Astrocyte of the spinal cord (primary cell): ENCODE measurements around the gene LEMD2.

Experiments used
- DNase-seq: peaks from one replicate; pipeline ENCODE4 v3.0.0; 2011; ENCODE audit warnings: low read depth, low spot score
- H3K4me3 ChIP-seq: 2 replicates; pipeline ENCODE4 v1.5.1; 2011; ENCODE audit warnings: low read depth, mild to moderate bottlenecking, low read length, moderate library complexity
- CTCF ChIP-seq: IDR thresholded peaks from 2 replicates; pipeline ENCODE4 v1.5.1; 2012; ENCODE audit warnings: low read depth, mild to moderate bottlenecking, low read length, inconsistent platforms
- in situ Hi-C: cut with HindIII; loops from 2 replicates; pipeline ENCODE4 v1.10.0; 2017; ENCODE audit warnings: low sequenced_read_pairs

Gene LEMD2

GRCh38 chr6:33751771-33752645, 36.9 kb downstream of the LEMD2 start:
- no peak overlapping the region for H3K4me3 ChIP-seq
- in situ Hi-C loops: no loop called here
- no peak for DNase-seq
- TF ChIP-seq CTCF: no peak

DNA sequence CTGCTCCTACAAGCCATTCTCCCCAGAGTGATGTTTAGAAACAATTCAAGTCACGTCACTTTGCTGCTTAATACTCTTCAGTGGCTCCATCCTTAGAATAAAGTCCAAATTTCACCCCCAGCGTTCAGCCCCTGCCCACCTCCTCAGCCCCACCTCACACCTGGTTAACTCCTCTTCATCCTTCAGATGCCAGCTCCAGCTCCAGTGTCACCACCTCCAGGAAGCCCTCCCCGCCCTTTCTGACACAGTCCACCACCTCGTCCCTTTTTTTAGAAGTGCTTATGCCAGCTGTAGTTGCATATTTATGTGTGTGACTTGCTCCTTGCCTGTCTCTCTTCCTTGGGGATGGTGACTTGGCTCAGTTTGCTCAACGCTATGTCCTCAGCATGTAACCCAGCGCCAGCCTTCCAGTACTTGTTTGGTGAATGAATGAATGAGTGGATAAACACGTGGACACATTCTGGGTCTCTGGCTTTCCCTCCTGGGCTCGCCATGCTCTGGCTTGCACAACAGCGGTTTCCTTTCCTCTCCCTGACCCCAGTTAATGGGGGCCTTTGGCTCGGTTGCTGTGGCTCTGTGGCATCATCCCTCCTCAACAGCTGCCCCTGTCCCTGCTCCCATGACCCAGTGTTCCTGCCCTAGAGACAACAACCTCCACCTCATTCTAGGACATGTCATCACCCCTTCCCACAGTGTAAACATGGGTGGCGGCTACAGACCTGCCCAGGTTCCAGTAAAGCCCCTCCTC, 38.5 kb downstream of the LEMD2 start:
- no peak for DNase-seq
- in situ Hi-C loops: no loop called here
- no peak for TF ChIP-seq CTCF
- no peak overlapping the region for H3K4me3 ChIP-seq

DNA sequence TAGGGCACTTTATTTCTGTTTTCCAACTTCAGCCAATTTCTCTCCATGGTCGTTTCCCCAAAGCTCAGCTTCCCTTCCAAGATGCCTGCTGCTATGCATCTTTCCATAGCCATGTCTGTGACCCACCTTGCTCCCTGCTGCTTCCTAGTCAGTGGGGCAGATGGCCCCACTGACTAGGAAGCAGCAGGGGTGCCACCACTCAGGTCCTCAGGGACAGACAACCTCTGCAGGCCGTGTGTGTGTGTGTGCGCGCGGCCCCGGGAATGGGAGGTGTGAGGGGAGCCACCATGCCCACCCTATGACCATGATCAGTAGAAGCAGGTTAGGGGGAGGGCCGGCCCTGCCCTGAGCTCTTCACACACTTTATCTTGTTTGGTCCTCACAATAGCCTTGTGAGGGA, 39.5 kb downstream of the LEMD2 start:
- in situ Hi-C loops: no loop called here
- no peak for TF ChIP-seq CTCF
- DNase-seq: no peak
- no peak overlapping the region for H3K4me3 ChIP-seq

DNA sequence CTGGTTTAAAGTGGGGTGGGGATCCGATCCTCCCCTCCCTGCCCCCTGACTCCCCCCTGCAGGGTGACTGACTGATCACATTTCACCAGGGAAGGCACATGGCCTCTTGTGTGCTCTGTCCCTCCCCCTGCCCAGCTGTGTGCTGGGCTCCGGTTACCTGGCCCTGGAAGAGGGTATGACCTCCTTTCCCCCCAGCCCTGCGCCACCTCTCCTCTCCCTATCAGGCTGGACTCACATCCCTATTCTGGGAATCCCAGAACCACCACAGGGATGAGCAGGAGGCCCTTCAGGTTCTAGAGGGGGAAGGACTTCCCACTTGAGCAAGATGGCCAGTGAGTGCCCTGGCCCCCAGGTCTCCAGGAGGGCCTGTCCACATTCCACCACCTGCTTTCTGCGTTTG, 40.1 kb downstream of the LEMD2 start:
- no peak overlapping the region for H3K4me3 ChIP-seq
- in situ Hi-C loops: no loop called here
- TF ChIP-seq CTCF: no peak
- no peak for DNase-seq

DNA sequence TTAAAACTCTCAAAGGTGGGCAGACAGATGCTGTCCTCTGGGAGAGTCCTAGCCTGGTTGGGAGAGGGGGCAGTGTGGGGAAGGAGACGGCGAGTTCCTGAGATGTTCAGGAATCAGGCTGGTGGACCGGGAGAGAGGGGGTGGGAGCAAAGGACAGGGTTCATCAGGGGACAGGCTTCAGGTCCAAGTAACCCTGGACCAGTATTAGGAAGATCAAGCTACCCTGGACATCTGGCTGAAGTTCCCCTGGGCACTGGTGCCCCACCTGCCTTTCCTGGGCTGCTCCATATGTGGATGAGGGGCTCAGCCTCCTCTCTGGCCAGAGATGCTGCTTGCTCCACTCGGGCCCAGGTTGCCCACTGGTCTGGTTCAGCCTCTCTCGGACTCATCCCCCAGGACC, 41.1 kb downstream of the LEMD2 start:
- DNase-seq: no peak
- H3K4me3 ChIP-seq: no peak overlapping the region
- TF ChIP-seq CTCF: no peak
- in situ Hi-C loops: no loop called here

DNA sequence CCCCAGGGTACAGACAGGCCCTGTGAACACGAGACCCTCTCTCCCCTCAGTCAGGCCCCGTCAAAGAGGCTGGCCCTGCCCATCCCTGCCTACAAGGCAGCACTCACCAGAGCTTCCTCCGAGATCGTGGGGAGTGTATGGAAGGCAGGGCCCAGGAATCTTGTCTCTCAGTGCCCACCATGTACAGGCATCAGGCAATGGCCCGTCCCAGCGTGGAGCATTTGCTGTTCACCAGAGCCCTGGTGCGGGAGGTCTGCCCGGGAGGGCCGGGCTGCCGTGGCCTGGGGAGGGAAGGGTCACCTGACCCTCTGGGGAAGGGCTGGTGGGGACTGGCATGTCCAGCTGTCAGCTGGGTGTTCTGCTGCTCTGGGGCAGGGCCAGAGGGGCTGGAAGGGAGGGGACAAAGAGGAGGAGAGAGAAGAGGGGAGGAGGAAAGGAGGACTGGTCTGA, 42.3 kb downstream of the LEMD2 start, which contains the start of gene IP6K3:
Gene IP6K3, minus strand, starts transcription at position 255 of the 450 bp plus-strand sequence. CDS start 11,429 bp downstream, outside the sequence.
- no peak within 1 kb of the TSS for H3K4me3 ChIP-seq
- in situ Hi-C loops: no loop called here
- no peak for DNase-seq
- TF ChIP-seq CTCF: no peak
